Skeletal muscle satellite cell (primary cell): ENCODE measurements around the gene MYO1D.
"Not testable (repeated sequence)": the region's sequence is repeated elsewhere in the genome, so short reads cannot be mapped to it uniquely, and the experiment has no call there.

Experiments used
- H3K27me3 ChIP-seq: 2 replicates; pipeline ENCODE4 v1.7.0; 2013; ENCODE audit warnings: low read length; ENCODE audit not compliant: control insufficient read depth, insufficient read depth
- H3K36me3 ChIP-seq: 2 replicates; pipeline ENCODE4 v1.7.0; 2013; ENCODE audit warnings: mild to moderate bottlenecking, control low read depth, low read length; ENCODE audit not compliant: insufficient read depth
- H3K4me1 ChIP-seq: 2 replicates; pipeline ENCODE4 v1.7.0; 2013; ENCODE audit warnings: low read length; ENCODE audit not compliant: control insufficient read depth, insufficient read depth
- H3K4me2 ChIP-seq: 2 replicates; pipeline ENCODE4 v1.7.0; 2013; ENCODE audit warnings: mild to moderate bottlenecking, low read length
- H3K4me3 ChIP-seq: 2 replicates; pipeline ENCODE4 v1.7.0; 2013; ENCODE audit warnings: low read length
- H3K9ac ChIP-seq: 2 replicates; pipeline ENCODE4 v1.7.0; 2013; ENCODE audit warnings: mild to moderate bottlenecking, low read depth, low read length, moderate library complexity
- H3K9me3 ChIP-seq: replicated peaks from 2 replicates; pipeline ENCODE4 v1.7.0; 2013; ENCODE audit warnings: mild to moderate bottlenecking, control low read depth, low read length

The MYO1D gene

GRCh38 chr17:32467949-32468348 is 409.0 kb downstream of the MYO1D start:
- peaks cover 66% of the 10 kb centered on the region for H3K36me3 ChIP-seq
- no peaks in the 10 kb centered on the region for H3K4me1 ChIP-seq
- H3K9me3 ChIP-seq = no peaks in the 10 kb centered on the region

GRCh38 chr17:32464374-32464773 is 412.6 kb downstream of the MYO1D start:
- Histone ChIP-seq H3K27me3 (no peaks in the 10 kb centered on the region), H3K9me3 (no peaks in the 10 kb centered on the region), H3K4me3 (no peak overlapping the region), H3K4me1 (no peaks in the 10 kb centered on the region), H3K9ac (no peak overlapping the region), H3K36me3 (peaks cover 54% of the 10 kb centered on the region), H3K4me2 (no peak overlapping the region)

More at GRCh38 chr17:32467949-32468348, 409.0 kb downstream of the MYO1D start:
- no peak overlapping the region for H3K9ac ChIP-seq
- H3K27me3 ChIP-seq = no peaks in the 10 kb centered on the region
- no peak overlapping the region for H3K4me3 ChIP-seq
- H3K4me2 ChIP-seq = no peak overlapping the region

GRCh38 chr17:32463304-32463703 is 413.6 kb downstream of the MYO1D start:
- H3K27me3 ChIP-seq = no peaks in the 10 kb centered on the region
- no peaks in the 10 kb centered on the region for H3K4me1 ChIP-seq
- no peak overlapping the region for H3K9ac ChIP-seq
- no peak overlapping the region for H3K4me2 ChIP-seq
- no peak overlapping the region for H3K4me3 ChIP-seq
- H3K36me3 ChIP-seq = peaks cover 53% of the 10 kb centered on the region
- no peaks in the 10 kb centered on the region for H3K9me3 ChIP-seq

- Histone ChIP-seq H3K27me3 (no peaks in the 10 kb centered on the region), H3K36me3 (peaks cover 53% of the 10 kb centered on the region), H3K4me3 (no peak overlapping the region), H3K4me2 (no peak overlapping the region), H3K4me1 (no peaks in the 10 kb centered on the region), H3K9me3 (no peaks in the 10 kb centered on the region), H3K9ac (no peak overlapping the region)
Measured at GRCh38 chr17:32461853-32462617, 414.9 kb downstream of the MYO1D start.

GRCh38 chr17:32461498-32461852 is 415.4 kb downstream of the MYO1D start:
- Histone ChIP-seq H3K4me2 (no peak overlapping the region), H3K27me3 (no peaks in the 10 kb centered on the region), H3K4me1 (no peaks in the 10 kb centered on the region), H3K9ac (no peak overlapping the region), H3K36me3 (peaks cover 56% of the 10 kb centered on the region), H3K4me3 (no peak overlapping the region), H3K9me3 (no peaks in the 10 kb centered on the region)

GRCh38 chr17:32460054-32460453 is 416.9 kb downstream of the MYO1D start:
- Histone ChIP-seq H3K36me3 (peaks cover 57% of the 10 kb centered on the region), H3K4me3 (no peak overlapping the region), H3K9ac (no peak overlapping the region), H3K9me3 (no peaks in the 10 kb centered on the region), H3K4me1 (no peaks in the 10 kb centered on the region), H3K27me3 (no peaks in the 10 kb centered on the region), H3K4me2 (no peak overlapping the region)

GRCh38 chr17:32458371-32458770 is 418.6 kb downstream of the MYO1D start:
- Histone ChIP-seq H3K36me3 (peaks cover 59% of the 10 kb centered on the region), H3K4me3 (no peak overlapping the region), H3K9ac (no peak overlapping the region), H3K9me3 (no peaks in the 10 kb centered on the region), H3K4me1 (no peaks in the 10 kb centered on the region), H3K27me3 (no peaks in the 10 kb centered on the region), H3K4me2 (no peak overlapping the region)

GRCh38 chr17:32453370-32453769 is 423.6 kb downstream of the MYO1D start:
- Histone ChIP-seq H3K36me3 (peaks cover 82% of the 10 kb centered on the region), H3K4me2 (no peak overlapping the region), H3K4me1 (peaks cover 6% of the 10 kb centered on the region), H3K4me3 (no peak overlapping the region), H3K9ac (no peak overlapping the region), H3K27me3 (no peaks in the 10 kb centered on the region), H3K9me3 (no peaks in the 10 kb centered on the region)

- H3K4me2 ChIP-seq = no peak overlapping the region
Measured at GRCh38 chr17:32452281-32452680, 424.6 kb downstream of the MYO1D start.

GRCh38 chr17:32451879-32452278 is 425.0 kb downstream of the MYO1D start:
- Histone ChIP-seq H3K4me3 (no peak overlapping the region), H3K9me3 (no peaks in the 10 kb centered on the region), H3K36me3 (peaks cover 83% of the 10 kb centered on the region)

More at GRCh38 chr17:32452281-32452680, 424.6 kb downstream of the MYO1D start:
- no peak overlapping the region for H3K9ac ChIP-seq
- no peak overlapping the region for H3K4me3 ChIP-seq
- no peaks in the 10 kb centered on the region for H3K27me3 ChIP-seq
- H3K4me1 ChIP-seq = peaks cover 7% of the 10 kb centered on the region
- H3K36me3 ChIP-seq = peaks cover 83% of the 10 kb centered on the region
- no peaks in the 10 kb centered on the region for H3K9me3 ChIP-seq

GRCh38 chr17:32450379-32450778 is 426.5 kb downstream of the MYO1D start:
- Histone ChIP-seq H3K36me3 (peaks cover 87% of the 10 kb centered on the region), H3K4me1 (peaks cover 25% of the 10 kb centered on the region)
- not testable (repeated sequence) for H3K27me3 ChIP-seq, H3K4me2 ChIP-seq, H3K9me3 ChIP-seq, H3K4me3 ChIP-seq, H3K9ac ChIP-seq

More at GRCh38 chr17:32451879-32452278, 425.0 kb downstream of the MYO1D start:
- Histone ChIP-seq H3K4me1 (peaks cover 11% of the 10 kb centered on the region), H3K4me2 (no peak overlapping the region), H3K27me3 (no peaks in the 10 kb centered on the region), H3K9ac (no peak overlapping the region)

- Histone ChIP-seq H3K4me3 (no peak overlapping the region), H3K36me3 (peaks cover 83% of the 10 kb centered on the region), H3K27me3 (no peaks in the 10 kb centered on the region), H3K9ac (no peak overlapping the region), H3K4me2 (no peak overlapping the region), H3K9me3 (no peaks in the 10 kb centered on the region), H3K4me1 (peaks cover 25% of the 10 kb centered on the region)
Measured at GRCh38 chr17:32449963-32450362, 427.0 kb downstream of the MYO1D start.
